TTC549 (cell line): ENCODE data around the gene CEACAM5.
"Not testable (repeated sequence)": the region's sequence is repeated elsewhere in the genome, so short reads cannot be mapped to it uniquely, and the experiment has no call there.

Source experiments
- FAIRE-seq: peaks from 2 replicates; lab custom pipeline; 2012; peaks lifted over from hg19 to GRCh38; lab: Jason Lieb, UNC

CEACAM5 gene

DNA sequence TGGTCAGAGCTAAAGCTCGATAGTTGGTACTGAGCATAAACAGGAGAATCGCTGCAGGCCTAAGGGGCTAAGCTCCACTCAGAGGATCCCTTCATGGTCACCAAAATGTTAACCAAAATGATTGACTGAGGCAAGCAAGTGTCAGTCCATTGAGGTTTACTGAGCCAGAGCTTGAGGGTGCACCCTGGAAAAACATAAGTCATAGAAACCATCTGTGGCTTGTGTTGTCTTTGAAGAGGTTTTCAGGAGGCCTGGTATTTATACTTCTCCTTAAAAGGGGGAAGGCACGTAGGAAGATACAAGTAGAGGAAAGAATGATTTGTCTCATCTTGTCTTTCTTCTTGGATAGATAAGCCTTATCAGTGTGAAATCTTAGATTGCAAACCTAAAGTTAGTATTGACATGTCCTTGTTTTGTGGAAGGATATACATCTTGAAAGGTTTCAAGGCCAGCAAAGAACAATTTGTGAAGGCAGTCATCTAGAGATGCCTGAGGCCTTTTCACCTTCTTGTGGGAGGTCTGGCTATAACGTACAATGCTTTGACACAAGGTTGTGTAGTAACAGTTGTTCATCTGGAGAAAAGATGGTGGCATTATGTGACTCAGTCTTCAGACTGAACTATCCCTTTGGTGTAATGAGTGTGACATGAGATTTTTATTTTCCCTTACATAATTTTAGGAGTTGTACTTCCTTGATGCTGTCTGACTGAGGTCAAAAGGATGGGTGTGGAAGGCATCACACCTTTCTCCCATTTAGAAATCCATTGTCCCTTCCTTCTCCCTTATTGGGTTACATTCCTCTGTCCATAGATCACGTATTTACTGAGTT, 32.2 kb downstream of the CEACAM5 start:
- FAIRE-seq, result no peak

- FAIRE-seq, result no peak
Measured at GRCh38 chr19:41741244-41741554, 32.8 kb downstream of the CEACAM5 start.

GRCh38 chr19:41744850-41745249, 36.4 kb downstream of the CEACAM5 start:
- FAIRE-seq, result no peak

DNA sequence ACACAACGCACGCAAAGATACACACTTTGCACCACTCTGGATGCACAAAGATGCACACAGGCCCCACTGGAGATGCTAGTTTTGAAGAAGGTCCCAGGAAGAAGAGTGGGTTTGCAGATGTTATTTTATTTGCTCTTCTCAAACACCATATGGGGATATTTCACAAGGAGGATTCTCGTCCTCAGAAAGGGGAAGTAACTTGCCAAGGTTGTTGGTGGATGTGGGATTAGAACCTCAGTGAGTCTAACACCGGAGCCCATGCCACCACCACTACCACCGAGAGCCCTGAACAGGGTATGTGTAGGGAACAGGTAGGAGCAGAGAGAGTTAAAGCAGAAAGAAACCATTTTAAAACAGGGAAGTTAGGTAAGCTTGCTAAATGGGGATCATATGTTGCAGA, 37.3 kb downstream of the CEACAM5 start:
- no peak for FAIRE-seq

GRCh38 chr19:41746593-41747227, 38.3 kb downstream of the CEACAM5 start:
- FAIRE-seq, result no peak

DNA sequence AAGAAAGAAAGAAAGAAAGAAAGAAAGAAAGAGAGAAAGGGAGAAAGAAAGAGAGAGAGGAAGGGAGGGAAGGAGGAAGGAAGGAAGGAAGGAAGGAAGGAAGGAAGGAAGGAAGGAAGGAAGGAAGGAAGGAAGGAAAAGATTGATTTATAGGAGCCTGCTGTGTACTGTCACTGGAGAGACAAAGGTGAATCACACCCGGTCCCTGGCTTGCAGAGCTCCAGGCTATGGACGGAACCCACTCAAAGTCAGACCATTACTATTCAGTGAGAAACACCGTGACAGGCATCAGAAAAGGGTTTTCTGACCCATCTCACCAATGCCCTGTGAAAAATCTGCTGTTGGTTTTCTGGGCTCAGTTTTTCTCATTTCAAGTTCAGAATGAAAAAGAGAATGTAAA, 39.6 kb downstream of the CEACAM5 start:
- no peak for FAIRE-seq

DNA sequence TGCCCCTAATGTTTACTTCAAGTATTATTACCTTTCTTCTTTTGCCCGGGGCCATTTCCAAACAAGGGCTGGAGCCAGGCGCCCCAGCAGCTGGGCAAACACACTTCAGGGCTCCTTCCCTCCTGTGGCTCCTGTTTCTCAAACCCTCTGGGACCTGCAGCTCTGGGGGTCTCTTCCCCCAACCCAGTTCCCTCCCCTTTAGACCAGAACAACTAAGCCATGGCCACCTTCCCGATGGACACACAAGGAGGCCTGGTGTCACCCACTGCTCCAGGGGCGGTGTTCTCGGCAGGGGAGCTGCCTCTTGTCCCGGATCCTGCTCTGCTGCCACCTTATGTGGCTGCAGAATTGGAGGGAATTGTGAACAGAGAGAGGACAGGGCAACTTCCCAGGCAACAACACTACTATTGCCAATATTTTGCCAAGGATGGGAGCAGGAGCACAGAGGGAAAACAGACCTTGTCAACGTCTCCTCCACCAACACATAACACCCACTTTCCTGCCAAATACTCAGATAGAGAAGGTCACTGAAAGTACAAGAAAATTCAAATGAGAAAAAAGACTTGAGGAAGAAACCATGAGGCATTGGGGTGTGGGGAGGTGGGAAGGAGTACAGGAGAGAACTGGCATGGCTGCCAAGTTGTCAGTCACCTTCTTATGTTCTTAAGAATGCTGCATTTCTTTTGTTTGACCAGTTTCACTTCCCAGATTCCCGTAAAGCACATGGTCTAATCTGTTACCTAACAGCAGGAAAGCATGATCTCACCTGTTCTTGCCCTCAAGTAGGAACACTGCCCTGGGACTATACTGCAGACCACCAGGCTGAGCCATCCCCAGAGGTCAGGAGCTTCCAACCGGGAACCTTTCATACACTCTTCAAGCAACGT, 42.1 kb downstream of the CEACAM5 start:
- FAIRE-seq, result not testable (repeated sequence)

DNA sequence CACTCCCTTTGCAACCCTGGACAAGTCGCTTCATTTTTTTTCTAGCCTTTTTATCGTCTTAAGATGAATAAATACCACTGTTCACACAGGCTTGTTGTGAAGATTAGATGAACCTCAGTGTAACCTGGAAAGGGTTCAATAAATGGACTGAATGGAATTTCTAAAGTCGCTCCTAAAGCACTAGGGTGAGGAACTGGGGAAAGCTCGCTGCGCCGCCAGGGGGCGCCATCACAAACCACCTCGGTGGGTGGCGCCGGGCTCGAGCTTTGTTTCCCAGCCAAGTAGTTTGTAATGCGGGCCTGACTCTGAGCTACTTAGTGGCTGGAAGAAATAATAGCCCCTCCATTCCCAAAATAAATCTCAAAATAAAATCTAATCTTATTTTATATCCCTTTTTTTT, 44.7 kb downstream of the CEACAM5 start:
- FAIRE-seq, result no peak

DNA sequence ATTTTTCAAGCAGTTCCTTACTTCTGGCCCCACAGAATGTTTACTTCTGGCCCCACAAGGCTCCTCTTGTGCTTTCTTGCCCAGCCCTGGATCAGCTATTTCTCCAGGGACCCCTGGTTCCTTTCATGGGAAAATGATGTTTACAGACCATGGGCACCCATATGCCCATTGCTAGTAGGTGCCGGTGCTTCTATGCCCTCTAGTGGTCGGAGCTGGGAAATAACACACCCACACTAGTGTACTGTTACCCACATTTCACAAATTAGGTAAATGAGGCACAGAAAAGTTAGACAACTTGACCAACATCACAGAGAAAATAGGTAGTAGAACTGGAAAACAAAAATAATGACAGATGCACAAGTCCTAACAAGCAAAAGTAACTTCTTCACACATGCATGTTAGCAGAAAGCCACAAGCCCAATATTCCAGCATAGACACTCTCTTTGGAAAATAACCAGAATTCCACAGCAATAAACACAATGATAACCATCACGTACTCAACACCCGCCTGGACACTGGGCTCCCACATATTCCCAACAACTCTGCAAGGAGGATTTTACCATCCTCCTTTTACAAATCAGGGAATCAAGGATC, 45.6 kb downstream of the CEACAM5 start:
- FAIRE-seq, result no peak

- no peak for FAIRE-seq
Measured at GRCh38 chr19:41755328-41755913, 47.0 kb downstream of the CEACAM5 start, which contains the start of gene CEACAM6. Gene CEACAM6 (plus strand): TSS chr19:41755530. CDS start chr19:41755639, 109 bp downstream.

GRCh38 chr19:41758846-41759245, 50.4 kb downstream of the CEACAM5 start:
- no peak for FAIRE-seq

DNA sequence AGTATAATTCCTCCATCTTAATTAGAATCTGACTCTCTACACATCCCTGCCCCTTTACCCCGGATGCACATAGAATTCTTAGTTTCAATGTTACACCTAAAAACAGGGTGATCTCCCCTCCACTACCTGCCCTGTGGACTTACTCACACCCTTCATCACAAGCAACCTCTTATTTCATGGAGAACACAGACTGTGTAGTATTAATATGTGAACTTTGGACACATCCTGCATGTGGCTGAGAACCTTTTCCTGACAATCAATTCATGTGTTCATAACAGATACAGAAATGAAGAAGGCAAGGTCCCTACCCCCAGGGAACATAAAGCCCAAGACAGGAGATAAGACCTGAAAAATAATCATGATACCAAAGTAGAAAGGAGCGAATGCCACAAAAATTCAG, 58.7 kb downstream of the CEACAM5 start:
- FAIRE-seq, result no peak

- not testable (repeated sequence) for FAIRE-seq
Measured at GRCh38 chr19:41768105-41768504, 59.7 kb downstream of the CEACAM5 start.

- FAIRE-seq, result peak; percentile 96
Measured at GRCh38 chr19:41769608-41770007, 61.2 kb downstream of the CEACAM5 start.

- no peak for FAIRE-seq
Measured at GRCh38 chr19:41771410-41771809, 63.0 kb downstream of the CEACAM5 start.

DNA sequence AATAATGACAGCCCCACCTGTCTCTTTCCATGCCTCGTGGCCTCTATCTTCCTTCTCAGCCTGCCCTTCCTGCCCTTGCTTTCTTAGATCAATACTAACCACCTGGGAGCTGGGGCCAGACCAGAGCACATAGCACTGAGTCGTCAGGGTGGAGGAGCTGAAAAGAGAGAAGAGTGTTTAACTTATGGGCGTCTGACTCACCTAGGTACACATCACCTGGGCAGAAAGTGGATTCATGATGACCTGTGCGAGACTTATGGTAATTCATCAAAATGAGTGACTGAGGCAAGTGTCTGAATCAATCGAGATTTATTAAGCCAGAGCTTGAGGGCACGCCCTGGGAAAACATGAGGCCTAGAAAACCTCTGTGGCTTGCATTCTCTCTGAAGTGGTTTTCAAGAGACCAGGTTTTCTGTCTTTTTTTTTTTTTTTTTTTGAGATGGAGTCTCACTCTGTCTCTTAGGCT, 66.1 kb downstream of the CEACAM5 start:
- no peak for FAIRE-seq

GRCh38 chr19:41776700-41777099, 68.3 kb downstream of the CEACAM5 start:
- no peak for FAIRE-seq
